ENCODE results near the gene CHKB.

Gene CHKB

GRCh38 chr22:50601669-50602337 is 19.2 kb upstream of the CHKB start:
- DNase-seq (ENCODE audit: extremely low read depth, low read depth) = no peak
- TF ChIP-seq CTCF (IDR thresholded peaks at IDR 0.05; ENCODE audit: low read depth, low read length) = no peak

GRCh38 chr22:50600967-50601668 is 18.5 kb upstream of the CHKB start:
- DNase-seq (ENCODE audit: extremely low read depth, low read depth) = no peak
- TF ChIP-seq CTCF (IDR thresholded peaks at IDR 0.05; ENCODE audit: low read depth, low read length) = no peak

- no peak for TF ChIP-seq CTCF (IDR thresholded peaks at IDR 0.05; ENCODE audit: low read depth, low read length)
- no peak for DNase-seq (ENCODE audit: extremely low read depth, low read depth)
Measured at GRCh38 chr22:50600538-50600937, 17.9 kb upstream of the CHKB start, which contains the start of gene MAPK8IP2. Gene MAPK8IP2 (plus strand): TSS chr22:50600793. CDS start chr22:50600819, 26 bp downstream.

GRCh38 chr22:50599816-50600455 is 17.3 kb upstream of the CHKB start:
- TF ChIP-seq CTCF (IDR thresholded peaks at IDR 0.05; ENCODE audit: low read depth, low read length) = no peak
- no peak for DNase-seq (ENCODE audit: extremely low read depth, low read depth)

GRCh38 chr22:50597097-50597496 is 14.4 kb upstream of the CHKB start:
- TF ChIP-seq CTCF (IDR thresholded peaks at IDR 0.05; ENCODE audit: low read depth, low read length) = no peak
- DNase-seq (ENCODE audit: extremely low read depth, low read depth) = no peak

- no peak for DNase-seq (ENCODE audit: extremely low read depth, low read depth)
- TF ChIP-seq CTCF (IDR thresholded peaks at IDR 0.05; ENCODE audit: low read depth, low read length) = no peak
Measured at GRCh38 chr22:50595189-50595588, 12.5 kb upstream of the CHKB start.

- no peak for DNase-seq (ENCODE audit: extremely low read depth, low read depth)
- TF ChIP-seq CTCF (IDR thresholded peaks at IDR 0.05; ENCODE audit: low read depth, low read length) = no peak
Measured at GRCh38 chr22:50587407-50587806, 4.8 kb upstream of the CHKB start.

Measured in AG09319 (cell line).